DMS53 (cell line): ENCODE data around the gene CTAGE15.
"Not testable (repeated sequence)": the region's sequence is repeated elsewhere in the genome, so short reads cannot be mapped to it uniquely, and the experiment has no call there.

Experiments used
- DNase-seq: peaks from one replicate; lab custom pipeline; 2025; lab: John Stamatoyannopoulos, UW

CTAGE15 gene

DNA sequence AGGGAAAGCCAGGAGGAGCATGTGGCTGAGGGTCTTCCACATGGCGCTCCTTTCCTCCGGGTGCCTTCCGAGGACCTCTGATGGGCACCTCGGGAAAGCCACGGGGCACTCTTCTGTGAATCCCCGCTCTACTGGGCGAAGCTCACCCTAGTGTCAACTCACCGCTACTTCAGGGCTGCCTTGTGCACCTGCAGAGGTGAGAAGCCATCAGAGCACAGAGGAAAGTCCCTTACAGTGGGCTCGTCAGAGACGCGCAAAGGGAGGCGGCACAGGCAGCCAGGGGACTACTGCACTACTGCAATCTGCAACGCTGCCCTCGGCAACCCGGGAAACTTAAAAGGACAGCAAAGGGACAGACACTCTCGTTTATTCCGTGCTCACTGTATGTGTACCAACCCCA, 50.5 kb downstream of the CTAGE15 start:
- DNase-seq: not testable (repeated sequence)
